ENCODE data around the gene CLDN17.

CLDN17 gene

GRCh38 chr21:30166705-30167104 is at the start of gene CLDN17:
Gene CLDN17, minus strand, starts transcription at chr21:30166805. Its CDS starts 188 bp downstream, at chr21:30166617.
- no peak for DNase-seq

GRCh38 chr21:30216041-30216723 is 49.6 kb upstream of the CLDN17 start, which contains the start of gene CLDN8:
Gene CLDN8, minus strand, starts transcription at chr21:30216097. Its CDS starts 172 bp downstream, at chr21:30215925.
- DNase-seq, result no peak

- no peak for DNase-seq
These were observed 44.5 kb upstream of the CLDN17 start for GRCh38 chr21:30211071-30211470.

GRCh38 chr21:30209601-30210000 is 43.0 kb upstream of the CLDN17 start:
- no peak for DNase-seq

GRCh38 chr21:30207252-30207579 is 40.6 kb upstream of the CLDN17 start:
- DNase-seq, result no peak

GRCh38 chr21:30206551-30207251 is 40.1 kb upstream of the CLDN17 start:
- DNase-seq, result no peak

GRCh38 chr21:30200000-30200399 is 33.4 kb upstream of the CLDN17 start:
- no peak for DNase-seq

- no peak for DNase-seq
These were observed 28.2 kb upstream of the CLDN17 start for GRCh38 chr21:30194701-30195299.

- no peak for DNase-seq
These were observed 26.6 kb upstream of the CLDN17 start for GRCh38 chr21:30193201-30193600.

GRCh38 chr21:30190554-30190953 is 23.9 kb upstream of the CLDN17 start:
- no peak for DNase-seq

GRCh38 chr21:30189773-30190172 is 23.2 kb upstream of the CLDN17 start:
- DNase-seq, result no peak

GRCh38 chr21:30186242-30186641 is 19.6 kb upstream of the CLDN17 start:
- DNase-seq, result no peak

- no peak for DNase-seq
These were observed 1.5 kb upstream of the CLDN17 start for GRCh38 chr21:30168086-30168485.

GRCh38 chr21:30166171-30166570 is 434 bp downstream of the CLDN17 start:
- no peak for DNase-seq

GRCh38 chr21:30164796-30165195 is 1.8 kb downstream of the CLDN17 start:
- DNase-seq, result no peak

GRCh38 chr21:30153697-30154340 is 12.8 kb downstream of the CLDN17 start:
- DNase-seq, result no peak

- no peak for DNase-seq
These were observed 13.8 kb downstream of the CLDN17 start for GRCh38 chr21:30152792-30153191.

GRCh38 chr21:30148906-30149305 is 17.7 kb downstream of the CLDN17 start:
- no peak for DNase-seq

GRCh38 chr21:30146558-30147282 is 19.9 kb downstream of the CLDN17 start:
- DNase-seq, result no peak

GRCh38 chr21:30138483-30138882 is 28.1 kb downstream of the CLDN17 start:
- DNase-seq, result no peak

GRCh38 chr21:30129246-30129645 is 37.4 kb downstream of the CLDN17 start:
- no peak for DNase-seq

- DNase-seq, result no peak
These were observed 40.0 kb downstream of the CLDN17 start for GRCh38 chr21:30126576-30126975.

GRCh38 chr21:30117631-30118030 is 49.0 kb downstream of the CLDN17 start:
- DNase-seq, result no peak
